HepG2 (cell line): ENCODE measurements around the gene KLHL21. TPM values are rescaled to one million over a fixed set of nuclear protein-coding genes. Genes with fewer than 3 reads are reported as not detected.

Experiments used
- ADNP ChIP-seq: sonication (generic); formaldehyde crosslinking; IDR thresholded peaks from 2 replicates; pipeline ENCODE4 v1.4.0; 2020; ENCODE audit warnings: missing genetic modification reagents
- TFE3 ChIP-seq: IDR thresholded peaks from 2 replicates; pipeline ENCODE4 v1.6.1; 2016
- ZBTB20 ChIP-seq: sonication (generic); formaldehyde crosslinking; IDR thresholded peaks from 2 replicates; pipeline ENCODE4 v1.8.1; 2023; ENCODE audit warnings: missing genetic modification reagents, low read depth, mild to moderate bottlenecking, borderline replicate concordance
- ZHX2 ChIP-seq, 2 experiments: sonication (generic) in 1 of 2; formaldehyde crosslinking in 1 of 2; IDR thresholded peaks; 2 replicates each; pipeline versions ENCODE4 v1.6.1 to v1.9.0; 2014 to 2022; ENCODE audit warnings: antibody characterized with exemption in 1 of 2, borderline replicate concordance in 1 of 2, inconsistent platforms in 1 of 2, low read depth in 1 of 2, missing genetic modification reagents in 1 of 2
- ZNF530 ChIP-seq: sonication (generic); formaldehyde crosslinking; IDR thresholded peaks from 2 replicates; pipeline ENCODE4 v1.5.0; 2020; ENCODE audit warnings: low read depth, mild to moderate bottlenecking, missing genetic modification reagents
- polyA plus RNA-seq, 8 experiments: library from polyadenylated mRNA; depleted of rRNA in 3 of 8; stranded (reverse) in 7 of 8; unstranded in 1 of 8; fragments of >200 nt; fragmentation: Illumina TruSeq in 4 of 8; extraction: Trizol in 4 of 8; gene quantifications; 2 replicates each; pipeline versions ENCODE4 v1.2.1 to v1.2.3, GENCODE V29; 2011 to 2016; ENCODE audit warnings: low read depth in 4 of 8, missing spikeins in 1 of 8, mixed read lengths in 1 of 8; ENCODE audit not compliant: insufficient read depth in 1 of 8
- total RNA-seq, 5 experiments: library from RNA; depleted of rRNA; stranded (reverse); fragments of >200 nt; fragmentation: Illumina TruSeq; extraction: Trizol; gene quantifications; 2 replicates each; pipeline ENCODE4 v1.2.3, GENCODE V29; 2016; ENCODE audit warnings: low read depth in 1 of 5

Gene KLHL21
- total and polyA plus RNA-seq, 2 of the 13 experiments (the other 11 are each of a cell fraction or from before 2014, with no cell fraction given) = 14.8 to 25.0 TPM

- TF ChIP-seq ZHX2 (IDR thresholded peaks at IDR 0.05; ENCODE audit: low read depth) (no peak), ZHX2 (CRISPR knock-in tag; IDR thresholded peaks at IDR 0.05; ENCODE audit: borderline replicate concordance) (no peak), ADNP (CRISPR knock-in tag) (no peak), ZNF530 (CRISPR knock-in tag) (no peak), ZBTB20 (no peak), TFE3 (CRISPR knock-in tag) (no peak)
Observed at GRCh38 chr1:6577831-6578525, 24.7 kb downstream of the KLHL21 start (continued).
